Hindlimb muscle (tissue), 1 donor: ENCODE measurements around the gene BAG1. TPM values are rescaled to one million over a fixed set of nuclear protein-coding genes. Genes with fewer than 3 reads are reported as not detected.

Experiments
- DNase-seq: peaks from one replicate; pipeline ENCODE4 v3.0.0-alpha.2; 2013
- polyA plus RNA-seq: library from polyadenylated mRNA; unstranded; fragments of 120-200 nt; gene quantifications from one replicate; pipeline ENCODE4 v1.2.1, GENCODE V29; 2013; ENCODE audit not compliant: insufficient read length

BAG1 gene
- polyA plus RNA-seq, 1 donor = 96.4 TPM

GRCh38 chr9:33209394-33209793 lies 55.1 kb downstream of the BAG1 start:
- no peak for DNase-seq

GRCh38 chr9:33202552-33203201 lies 61.8 kb downstream of the BAG1 start:
- peak; percentile 56 for DNase-seq

Other genes starting within 250 kb of the BAG1 start
- 78.0 TPM for gene DNAJA1, start 239.4 kb downstream of the BAG1 start, polyA plus RNA-seq
- gene SMU1, start 188.0 kb downstream of the BAG1 start, polyA plus RNA-seq = 16.2 TPM
- gene B4GALT1, start 97.4 kb downstream of the BAG1 start, polyA plus RNA-seq = 38.4 TPM
- 0.52 TPM for gene SPINK4, start 24.5 kb downstream of the BAG1 start, polyA plus RNA-seq
- 68.9 TPM for gene CHMP5, start 341 bp upstream of the BAG1 start, polyA plus RNA-seq
- 25.6 TPM for gene NFX1, start 25.8 kb upstream of the BAG1 start, polyA plus RNA-seq
- gene AQP7, start 137.9 kb upstream of the BAG1 start, polyA plus RNA-seq = 6.4 TPM
- gene AQP3, start 182.9 kb upstream of the BAG1 start, polyA plus RNA-seq = 7.6 TPM
- 23.2 TPM for gene NOL6, start 209.2 kb upstream of the BAG1 start, polyA plus RNA-seq